Measurements from ENCODE around the gene SGSM2. TPM values are rescaled to one million over a fixed set of nuclear protein-coding genes. Genes with fewer than 3 reads are reported as not detected.

Gene SGSM2
- total RNA-seq, 1 donor from 2014 or later: 56.0 TPM

DNA sequence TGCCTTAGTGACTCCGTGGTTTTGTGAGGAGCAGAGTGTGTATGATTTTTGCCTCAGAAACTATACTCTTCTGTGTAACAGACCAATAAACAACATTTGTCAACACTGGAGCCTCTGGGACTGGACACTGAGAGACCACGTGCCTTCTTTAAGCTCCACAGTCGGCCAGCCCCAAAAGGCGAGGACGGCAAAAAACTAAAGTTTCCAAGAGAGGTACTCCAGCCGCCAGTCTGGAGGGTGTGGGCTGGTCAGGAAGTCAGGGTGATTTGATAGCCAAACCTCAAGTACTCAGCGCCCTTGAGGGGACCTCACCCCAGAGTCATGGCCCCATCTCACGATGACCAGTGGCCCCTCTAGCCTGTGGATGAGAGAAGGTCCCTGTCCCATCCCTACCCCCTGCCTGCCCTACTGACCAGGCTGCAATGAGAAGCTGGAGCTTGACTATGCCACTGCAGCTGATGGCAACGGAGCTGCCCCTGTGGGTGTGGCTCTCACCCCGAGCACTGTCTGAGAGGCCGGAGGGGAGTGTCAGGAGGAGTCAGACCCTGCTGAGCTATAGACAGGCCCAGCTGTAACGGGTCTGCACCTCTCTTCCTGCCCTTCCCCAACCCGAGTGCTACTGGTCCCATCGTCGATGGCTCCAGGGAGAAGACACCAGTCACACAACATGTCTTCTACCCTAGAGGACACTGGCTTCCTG, 43.8 kb downstream of the SGSM2 start:
- Mint-ChIP-seq H3K27me3 (ENCODE audit: unreplicated experiment) (no peaks in the 10 kb centered on the region), H3K36me3 (ENCODE audit: unreplicated experiment) (peaks cover 8% of the 10 kb centered on the region), H3K4me3 (ENCODE audit: unreplicated experiment) (no peak overlapping the region), H3K27ac (ENCODE audit: unreplicated experiment) (no peak overlapping the region), H3K4me1 (ENCODE audit: unreplicated experiment) (peaks cover 18% of the 10 kb centered on the region), H3K9me3 (ENCODE audit: unreplicated experiment) (no peaks in the 10 kb centered on the region)
- TF ChIP-seq CTCF (IDR thresholded peaks at IDR 0.05): no peak
- DNase-seq (ENCODE audit: extremely low spot score, unreplicated experiment): no peak

DNA sequence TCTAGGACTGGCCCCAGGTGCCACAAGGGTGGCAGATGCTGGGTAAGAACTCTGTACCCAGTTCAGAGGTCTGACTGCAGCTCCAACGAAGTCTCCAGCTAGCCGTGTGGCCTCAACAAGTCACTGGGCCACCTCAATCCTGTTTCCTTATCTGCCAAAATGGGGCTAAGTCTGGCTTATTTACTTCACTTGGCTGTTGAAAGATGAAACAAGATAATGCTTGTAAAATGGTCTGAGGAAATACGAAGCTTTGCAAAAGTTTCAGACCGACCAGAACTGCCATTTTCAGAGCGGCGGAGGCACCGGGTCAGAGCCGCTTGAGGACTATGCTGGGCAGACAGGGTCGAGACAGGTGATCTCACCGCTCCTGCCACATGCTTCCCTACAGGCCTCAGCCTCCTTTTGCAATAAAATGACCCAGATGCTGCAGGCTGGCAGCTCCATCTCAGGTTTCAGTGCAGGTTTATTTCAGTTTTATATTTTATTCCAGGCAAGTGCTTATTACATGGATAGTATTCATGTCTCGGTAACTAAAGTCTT, 46.4 kb downstream of the SGSM2 start:
- no peak for DNase-seq (ENCODE audit: extremely low spot score, unreplicated experiment)
- no peak for TF ChIP-seq CTCF (IDR thresholded peaks at IDR 0.05)
- Mint-ChIP-seq H3K9me3 (ENCODE audit: unreplicated experiment) (no peaks in the 10 kb centered on the region), H3K4me3 (ENCODE audit: unreplicated experiment) (no peak overlapping the region), H3K4me1 (ENCODE audit: unreplicated experiment) (peaks cover 18% of the 10 kb centered on the region), H3K27ac (ENCODE audit: unreplicated experiment) (no peak overlapping the region), H3K27me3 (ENCODE audit: unreplicated experiment) (no peaks in the 10 kb centered on the region), H3K36me3 (ENCODE audit: unreplicated experiment) (peaks cover 13% of the 10 kb centered on the region)

DNA sequence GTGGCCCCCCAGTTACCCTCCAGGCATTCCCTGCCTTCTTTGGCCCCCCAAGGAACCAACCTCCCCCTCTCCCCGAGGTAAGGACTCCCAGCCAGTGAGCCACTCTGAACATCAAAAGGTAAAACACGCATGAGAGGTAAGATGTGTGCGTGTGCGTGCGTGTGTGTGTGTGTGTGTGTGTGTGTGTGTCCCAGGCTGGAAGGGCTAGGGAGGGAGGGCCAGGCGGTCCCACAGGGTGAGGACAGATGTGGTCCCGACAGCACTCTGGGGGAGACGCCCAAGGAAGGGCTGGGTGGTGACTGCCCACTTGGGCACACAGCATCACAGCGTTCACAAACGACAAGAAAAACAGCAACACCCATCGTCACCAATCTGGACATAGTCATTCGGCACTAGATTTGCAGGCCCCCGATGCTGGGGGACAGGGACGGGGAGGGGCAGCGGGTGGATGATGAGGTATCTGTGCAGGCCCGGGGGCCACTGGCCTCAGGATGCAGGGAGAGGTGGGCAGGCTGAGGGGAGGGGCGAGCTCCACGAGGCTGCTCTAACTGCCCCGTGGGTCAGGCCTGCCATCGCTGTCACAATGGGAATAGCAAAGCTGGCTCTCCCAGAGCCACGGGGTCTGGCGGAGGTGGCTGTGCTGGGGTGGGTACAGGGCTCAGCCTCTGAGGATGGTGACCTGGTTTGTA, 47.3 kb downstream of the SGSM2 start:
- Mint-ChIP-seq H3K27ac (ENCODE audit: unreplicated experiment) (no peak overlapping the region), H3K4me1 (ENCODE audit: unreplicated experiment) (peaks cover 20% of the 10 kb centered on the region), H3K27me3 (ENCODE audit: unreplicated experiment) (no peaks in the 10 kb centered on the region), H3K9me3 (ENCODE audit: unreplicated experiment) (no peaks in the 10 kb centered on the region), H3K4me3 (ENCODE audit: unreplicated experiment) (no peak overlapping the region), H3K36me3 (ENCODE audit: unreplicated experiment) (peaks cover 14% of the 10 kb centered on the region)
- no peak for TF ChIP-seq CTCF (IDR thresholded peaks at IDR 0.05)
- no peak for DNase-seq (ENCODE audit: extremely low spot score, unreplicated experiment)

GRCh38 chr17:2385240-2386210, 48.2 kb downstream of the SGSM2 start:
- Mint-ChIP-seq H3K4me1 (ENCODE audit: unreplicated experiment) (peaks cover 21% of the 10 kb centered on the region), H3K27ac (ENCODE audit: unreplicated experiment) (no peak overlapping the region), H3K27me3 (ENCODE audit: unreplicated experiment) (no peaks in the 10 kb centered on the region), H3K4me3 (ENCODE audit: unreplicated experiment) (no peak overlapping the region), H3K9me3 (ENCODE audit: unreplicated experiment) (no peaks in the 10 kb centered on the region), H3K36me3 (ENCODE audit: unreplicated experiment) (peaks cover 17% of the 10 kb centered on the region)
- no peak for TF ChIP-seq CTCF (IDR thresholded peaks at IDR 0.05)
- no peak for DNase-seq (ENCODE audit: extremely low spot score, unreplicated experiment)

All from osteocyte (in vitro differentiated cells).